Activated gamma-delta T cell treated with anti-CD3 and anti-CD28 coated beads, Interleukin-2, amount 50 U/mL, for 16 hours (primary cell): ENCODE data around the gene PRIMA1.

ENCODE experiments used
- DNase-seq: peaks from one replicate; pipeline ENCODE4 v3.0.0-alpha.2; 2020; ENCODE audit warnings: low read depth

Gene PRIMA1

GRCh38 chr14:93753647-93754046 lies 34.6 kb downstream of the PRIMA1 start:
- no peak for DNase-seq

- DNase-seq = no peak
These were observed 35.2 kb downstream of the PRIMA1 start for GRCh38 chr14:93752980-93753561.

- DNase-seq = no peak
These were observed 36.2 kb downstream of the PRIMA1 start for GRCh38 chr14:93751946-93752655.

DNA sequence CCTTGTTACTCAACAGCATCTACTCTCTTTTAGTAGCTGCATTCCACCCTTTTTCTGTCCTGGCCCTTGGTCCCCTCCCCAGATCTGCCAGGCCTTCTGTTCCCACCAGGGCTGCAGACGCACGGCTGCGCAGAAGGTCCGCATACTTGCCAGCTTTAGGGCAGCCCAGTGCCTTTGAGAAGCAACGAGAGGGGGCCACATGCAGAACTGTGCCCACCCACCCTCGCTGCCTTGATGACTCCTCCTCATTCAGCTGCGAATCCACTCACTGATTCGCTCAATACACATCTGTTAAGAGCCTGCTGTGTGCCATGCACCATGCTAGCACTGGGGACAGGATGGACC lies 39.2 kb downstream of the PRIMA1 start:
- DNase-seq = no peak

GRCh38 chr14:93748208-93749075 lies 39.8 kb downstream of the PRIMA1 start:
- DNase-seq = no peak

DNA sequence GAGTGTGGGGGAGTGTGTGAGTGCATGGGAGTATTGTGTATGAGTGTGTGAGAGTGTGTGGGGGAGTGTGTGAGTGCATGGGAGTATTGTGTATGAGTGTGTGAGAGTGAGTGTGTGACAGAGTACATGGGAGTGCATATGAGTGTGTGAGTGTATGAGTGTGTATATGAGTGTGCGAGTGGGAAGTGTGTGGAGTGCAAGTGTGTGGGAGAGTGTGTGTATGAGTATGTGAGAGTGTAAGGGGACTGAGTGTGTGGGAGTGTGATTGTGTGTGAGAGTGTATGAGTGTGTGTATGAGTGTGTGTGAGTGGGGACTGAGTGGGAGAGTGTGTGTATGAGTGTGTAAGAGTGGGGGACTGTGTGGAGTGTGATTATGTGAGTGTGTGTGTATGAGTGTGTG lies 40.7 kb downstream of the PRIMA1 start:
- DNase-seq = no peak

- DNase-seq = no peak
These were observed 41.2 kb downstream of the PRIMA1 start for GRCh38 chr14:93747102-93747501.

DNA sequence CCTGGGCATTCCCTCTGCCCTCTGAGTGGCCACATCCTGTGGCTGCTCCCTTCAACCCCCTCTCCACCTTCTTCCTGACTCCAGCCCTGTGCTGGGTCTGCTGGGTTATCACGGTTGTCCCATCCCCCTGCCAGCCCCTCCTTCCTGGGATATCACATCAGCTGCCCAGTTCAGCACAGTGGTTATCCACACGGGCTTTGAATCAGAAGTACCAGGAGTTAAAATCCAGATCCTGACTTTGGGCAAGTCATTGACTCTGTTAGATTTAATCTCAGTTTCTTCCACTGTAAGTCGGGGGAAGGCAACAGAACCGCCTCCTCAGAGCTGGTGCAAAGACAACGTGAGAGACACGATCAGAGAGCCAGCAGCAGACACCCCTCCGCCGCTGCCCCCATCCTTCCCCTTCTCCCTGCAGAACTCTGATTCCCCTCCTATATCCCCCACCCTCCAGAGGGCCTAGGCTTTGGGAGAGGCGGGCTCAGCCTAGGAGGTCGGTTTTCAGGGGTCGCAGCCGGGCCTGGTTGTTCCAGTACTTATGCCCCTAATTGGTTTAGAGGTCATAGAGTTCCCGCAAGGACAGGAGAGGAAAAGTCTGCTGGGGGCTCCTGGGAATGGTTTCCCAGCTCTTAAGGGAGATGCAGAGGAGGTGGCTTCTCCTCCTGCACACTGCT lies 42.5 kb downstream of the PRIMA1 start:
- DNase-seq = no peak

GRCh38 chr14:93744876-93745275 lies 43.4 kb downstream of the PRIMA1 start:
- DNase-seq = no peak

- DNase-seq = no peak
These were observed 44.1 kb downstream of the PRIMA1 start for GRCh38 chr14:93744176-93744575.

DNA sequence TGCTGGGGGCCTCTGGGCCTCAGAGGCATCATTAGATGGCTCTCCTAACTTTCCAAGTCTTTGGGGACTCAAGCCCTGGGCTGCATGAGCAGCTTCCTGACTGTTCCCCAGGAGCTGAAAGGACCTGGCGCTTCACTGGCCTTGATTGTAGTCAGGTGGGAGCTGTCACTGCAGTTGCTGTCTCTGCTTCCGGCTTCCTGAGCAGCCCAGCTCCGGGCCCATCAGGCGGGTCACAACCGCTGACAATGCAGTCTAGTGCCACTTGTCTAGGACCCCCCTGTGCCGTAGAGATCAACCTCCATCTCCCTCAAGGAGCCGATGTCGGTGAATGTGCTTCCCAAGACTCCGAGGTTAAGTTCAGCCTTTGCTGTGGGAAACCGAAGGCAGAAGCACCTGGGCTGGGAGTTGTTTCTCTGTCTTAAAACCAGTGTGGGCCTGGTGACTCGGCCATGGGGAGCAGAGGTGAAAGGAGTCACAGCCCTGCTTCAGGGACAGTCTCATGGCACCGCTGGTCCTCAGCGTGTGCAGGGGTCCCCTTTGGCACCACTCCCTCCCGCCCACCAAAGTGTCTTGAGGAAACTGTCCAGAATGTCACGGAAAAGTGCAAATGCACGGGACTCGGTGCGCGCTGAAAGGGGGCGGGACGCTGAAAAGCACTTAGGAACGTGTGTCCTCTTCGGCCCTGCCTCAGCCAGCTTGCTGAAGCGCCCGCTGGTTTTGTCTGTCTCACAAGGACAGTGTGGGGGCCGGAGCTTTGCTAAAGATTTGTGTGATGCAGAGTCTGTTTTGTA lies 44.8 kb downstream of the PRIMA1 start:
- no peak for DNase-seq

DNA sequence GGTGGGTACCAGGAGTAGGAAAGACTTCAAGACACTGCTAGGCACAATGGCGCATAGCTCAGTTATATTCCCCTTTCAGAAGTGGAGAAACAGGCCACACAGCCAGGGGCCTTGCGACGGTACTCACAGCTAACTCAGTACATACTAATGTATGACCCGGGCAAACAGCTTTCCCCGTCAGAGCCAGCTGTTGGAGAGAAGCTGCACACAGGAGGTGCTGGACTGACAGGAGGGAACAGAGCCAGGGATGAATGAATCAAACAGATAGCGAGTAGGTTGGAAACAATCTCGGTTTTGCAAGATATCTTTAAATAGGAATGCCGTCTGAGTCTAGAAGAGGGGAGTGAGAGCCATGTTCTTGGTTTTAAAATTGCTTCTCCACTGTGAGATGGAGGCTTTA lies 45.5 kb downstream of the PRIMA1 start:
- no peak for DNase-seq

GRCh38 chr14:93741556-93742230 lies 46.6 kb downstream of the PRIMA1 start:
- DNase-seq = no peak

GRCh38 chr14:93737634-93738033 lies 50.7 kb downstream of the PRIMA1 start:
- no peak for DNase-seq

- no peak for DNase-seq
These were observed 51.8 kb downstream of the PRIMA1 start for GRCh38 chr14:93736378-93737014.

DNA sequence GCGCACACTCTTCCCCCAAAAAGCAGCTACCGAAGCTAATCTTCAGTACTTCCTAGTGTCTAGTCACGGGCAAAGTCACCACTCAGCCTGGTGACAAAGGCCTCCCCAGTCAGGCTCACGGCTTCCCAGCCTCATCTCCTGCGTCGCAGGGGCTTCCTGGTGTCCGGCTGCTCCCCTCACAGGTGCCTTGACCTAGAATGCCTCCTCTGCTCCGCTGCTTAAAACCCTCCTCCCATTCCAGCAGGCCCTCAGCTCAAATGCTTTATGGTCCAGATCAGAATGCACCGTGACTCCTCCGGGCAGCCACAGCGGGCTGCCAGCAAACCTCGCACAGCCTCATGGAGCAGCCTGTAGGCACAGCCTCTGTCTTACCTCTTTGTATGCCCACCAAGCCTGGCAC lies 53.1 kb downstream of the PRIMA1 start:
- no peak for DNase-seq

DNA sequence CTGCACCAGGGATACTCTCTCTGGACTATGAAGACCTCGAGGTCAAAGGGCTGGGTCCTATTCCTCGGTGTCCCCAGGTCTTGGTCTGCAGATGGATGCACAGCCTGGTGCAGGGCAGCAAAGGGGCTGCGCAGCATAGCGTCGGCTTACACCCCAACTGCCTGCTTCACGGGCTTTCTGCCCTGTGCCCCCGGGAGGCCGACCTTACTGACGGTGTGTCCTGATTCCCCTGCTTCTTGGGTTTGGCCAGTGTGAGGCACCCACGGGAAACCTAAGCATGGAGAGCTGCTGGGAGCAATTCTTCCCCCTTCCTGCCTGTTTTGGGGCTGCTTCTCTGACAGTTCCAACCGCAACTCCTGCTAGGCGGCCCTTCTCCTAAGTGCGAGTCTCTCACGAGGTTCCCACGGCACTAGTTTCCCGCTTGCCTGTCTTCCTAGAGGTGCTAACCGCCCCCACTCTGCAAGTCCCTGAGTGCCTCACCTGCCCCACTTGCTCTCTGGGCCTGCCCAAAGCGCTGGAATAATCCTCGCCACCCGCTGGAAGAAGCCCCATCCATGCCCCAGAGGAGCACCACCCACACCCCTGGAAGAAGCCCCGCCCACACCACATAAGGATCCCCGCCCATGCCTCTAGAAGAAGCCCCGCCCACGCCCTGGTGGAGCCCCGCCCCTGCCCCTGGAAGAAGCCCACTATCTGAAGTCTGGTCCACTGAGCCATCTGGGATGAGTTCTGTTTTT lies 54.0 kb downstream of the PRIMA1 start:
- no peak for DNase-seq

GRCh38 chr14:93733631-93734030 lies 54.7 kb downstream of the PRIMA1 start:
- DNase-seq = no peak

DNA sequence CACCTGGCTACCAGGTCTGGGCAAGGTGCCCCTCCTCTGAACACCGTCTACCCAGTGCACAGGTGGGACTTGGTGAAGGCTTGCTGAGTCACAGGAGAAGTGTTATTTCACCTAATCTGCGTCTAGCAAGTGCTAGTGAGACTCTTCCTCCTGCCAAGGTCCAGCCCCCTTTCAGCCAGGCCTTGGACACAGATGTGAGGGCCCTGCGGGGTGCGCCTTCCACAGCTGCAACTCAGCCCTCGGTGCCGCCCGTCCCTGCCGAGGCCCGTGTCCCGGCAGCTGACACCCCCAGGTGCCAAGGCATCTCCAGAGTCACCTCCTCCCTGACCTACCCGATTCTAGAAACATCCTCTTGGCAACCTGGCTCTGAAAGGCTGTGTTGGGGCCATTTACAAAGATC lies 55.1 kb downstream of the PRIMA1 start:
- DNase-seq = no peak

GRCh38 chr14:93732524-93732923 lies 55.8 kb downstream of the PRIMA1 start:
- no peak for DNase-seq
